H9 (cell line): ENCODE data around the gene CSTF1. TPM values are rescaled to one million over a fixed set of nuclear protein-coding genes. Genes with fewer than 3 reads are reported as not detected.

Source experiments
- DNase-seq: peaks from one replicate; pipeline ENCODE4 v3.0.0-alpha.2; 2017
- H2AFZ ChIP-seq: one replicate; pipeline ENCODE4 v1.6.1; 2013; ENCODE audit warnings: mild to moderate bottlenecking, low read length, control low read depth, moderate library complexity
- H2AK5ac ChIP-seq: 2 replicates; pipeline ENCODE4 v1.6.1; 2013; ENCODE audit warnings: low read length, control low read depth, mixed read lengths; ENCODE audit not compliant: insufficient read length
- H2BK120ac ChIP-seq: one replicate; pipeline ENCODE4 v1.6.1; 2013; ENCODE audit warnings: low read depth, mild to moderate bottlenecking, low read length, control low read depth, inconsistent platforms; ENCODE audit not compliant: poor library complexity, severe bottlenecking
- H2BK12ac ChIP-seq: 2 replicates; pipeline ENCODE4 v1.6.1; 2013; ENCODE audit warnings: low read length, control low read depth, mixed read lengths, low read depth; ENCODE audit not compliant: insufficient read length
- H2BK15ac ChIP-seq: 2 replicates; pipeline ENCODE4 v1.6.1; 2013; ENCODE audit warnings: low read depth, low read length, control low read depth
- H2BK20ac ChIP-seq: one replicate; pipeline ENCODE4 v1.6.1; 2013; ENCODE audit warnings: low read depth, mild to moderate bottlenecking, low read length, control low read depth, inconsistent platforms; ENCODE audit not compliant: poor library complexity, severe bottlenecking
- H2BK5ac ChIP-seq: 2 replicates; pipeline ENCODE4 v1.6.1; 2013; ENCODE audit warnings: low read length, control low read depth, mixed read lengths; ENCODE audit not compliant: insufficient read length
- H3K14ac ChIP-seq: 2 replicates; pipeline ENCODE4 v1.6.1; 2013; ENCODE audit warnings: low read length, control low read depth; ENCODE audit not compliant: insufficient read depth
- H3K18ac ChIP-seq: 2 replicates; pipeline ENCODE4 v1.6.1; 2013; ENCODE audit warnings: low read depth, mild to moderate bottlenecking, mixed read lengths, low read length, control low read depth; ENCODE audit not compliant: insufficient read length
- H3K23ac ChIP-seq: 2 replicates; pipeline ENCODE4 v1.6.1; 2013; ENCODE audit warnings: low read length, control low read depth, mixed read lengths, low read depth; ENCODE audit not compliant: insufficient read length
- H3K23me2 ChIP-seq: 2 replicates; pipeline ENCODE4 v1.6.1; 2013; ENCODE audit warnings: low read depth, mild to moderate bottlenecking, mixed read lengths, low read length, control low read depth; ENCODE audit not compliant: insufficient read length, poor library complexity, severe bottlenecking
- H3K27ac ChIP-seq: 2 replicates; pipeline ENCODE4 v1.5.1; 2013; ENCODE audit warnings: low read length, control low read depth, mixed read lengths, low read depth; ENCODE audit not compliant: insufficient read length
- H3K27me3 ChIP-seq: 2 replicates; pipeline ENCODE4 v1.6.1; 2013; ENCODE audit warnings: low read length, control low read depth, inconsistent platforms; ENCODE audit not compliant: insufficient read depth
- H3K4ac ChIP-seq: 2 replicates; pipeline ENCODE4 v1.6.1; 2013; ENCODE audit warnings: low read depth, mild to moderate bottlenecking, control low read depth, inconsistent platforms, low read length, moderate library complexity
- H3K4me1 ChIP-seq: 2 replicates; pipeline ENCODE4 v1.6.1; 2013; ENCODE audit warnings: low read length, control low read depth, inconsistent platforms; ENCODE audit not compliant: insufficient read depth
- H3K4me2 ChIP-seq: 2 replicates; pipeline ENCODE4 v1.6.1; 2013; ENCODE audit warnings: low read length, control low read depth, mixed read lengths; ENCODE audit not compliant: insufficient read length, insufficient read depth
- H3K56ac ChIP-seq: 2 replicates; pipeline ENCODE4 v1.6.1; 2013; ENCODE audit warnings: low read depth, mild to moderate bottlenecking, mixed read lengths, low read length, control low read depth; ENCODE audit not compliant: insufficient read length
- H3K79me1 ChIP-seq: 2 replicates; pipeline ENCODE4 v1.6.1; 2013; ENCODE audit warnings: low read depth, mild to moderate bottlenecking, moderate library complexity, low read length, control low read depth, inconsistent platforms; ENCODE audit not compliant: insufficient read depth, poor library complexity, severe bottlenecking
- H3K79me2 ChIP-seq: 2 replicates; pipeline ENCODE4 v1.6.1; 2013; ENCODE audit warnings: low read length, control low read depth, inconsistent platforms; ENCODE audit not compliant: insufficient read depth
- H3K9ac ChIP-seq: 2 replicates; pipeline ENCODE4 v1.6.1; 2013; ENCODE audit warnings: low read length, control low read depth, mixed read lengths; ENCODE audit not compliant: insufficient read length; ENCODE audit errors: extremely low read depth
- H3K9me3 ChIP-seq: one replicate; pipeline ENCODE4 v1.6.1; 2013; ENCODE audit warnings: low read depth, low read length, inconsistent platforms; ENCODE audit not compliant: control insufficient read depth
- H3T11ph ChIP-seq: one replicate; pipeline ENCODE4 v1.6.1; 2013; ENCODE audit warnings: mild to moderate bottlenecking, low read length, control low read depth, inconsistent platforms
- H4K20me1 ChIP-seq: one replicate; pipeline ENCODE4 v1.6.1; 2013; ENCODE audit not compliant: control insufficient read depth, insufficient read length, insufficient read depth
- H4K5ac ChIP-seq: 2 replicates; pipeline ENCODE4 v1.6.1; 2013; ENCODE audit warnings: low read depth, mild to moderate bottlenecking, mixed read lengths, low read length, control low read depth; ENCODE audit not compliant: insufficient read length
- H4K8ac ChIP-seq: replicated peaks from 2 replicates; pipeline ENCODE4 v1.6.1; 2013; ENCODE audit warnings: low read length, control low read depth, mixed read lengths, low read depth; ENCODE audit not compliant: insufficient read length
- H4K91ac ChIP-seq: 2 replicates; pipeline ENCODE4 v1.6.1; 2013; ENCODE audit warnings: low read depth, mild to moderate bottlenecking, moderate library complexity, mixed read lengths, low read length, control low read depth; ENCODE audit not compliant: insufficient read length
- H3K27ac Mint-ChIP-seq, 3 experiments: 2 replicates in 2 of 3; 3 replicates in 1 of 3; pipeline ENCODE4 v1.8.0; 2020 to 2021; ENCODE audit warnings: mixed read lengths in 3 of 3, mild to moderate bottlenecking in 1 of 3, moderate library complexity in 1 of 3
- H3K27me3 Mint-ChIP-seq: 2 replicates; pipeline ENCODE4 v1.8.0; 2021; ENCODE audit warnings: low read depth, mild to moderate bottlenecking, moderate library complexity, mixed read lengths
- H3K36me3 Mint-ChIP-seq, 3 experiments: 2 replicates in 2 of 3; 3 replicates in 1 of 3; pipeline ENCODE4 v1.8.0; 2020 to 2021; ENCODE audit warnings: low read depth in 3 of 3, mixed read lengths in 3 of 3; ENCODE audit not compliant: insufficient read depth in 1 of 3
- H3K4me1 Mint-ChIP-seq, 2 experiments: 2 replicates each; pipeline ENCODE4 v1.8.0; 2020; ENCODE audit warnings: mixed read lengths in 2 of 2
- H3K4me3 Mint-ChIP-seq, 2 experiments: 2 replicates in 1 of 2; 3 replicates in 1 of 2; pipeline ENCODE4 v1.8.0; 2020 to 2021; ENCODE audit warnings: mild to moderate bottlenecking in 2 of 2, mixed read lengths in 2 of 2, moderate library complexity in 1 of 2
- H3K9me3 Mint-ChIP-seq, 2 experiments: 2 replicates in 1 of 2; 3 replicates in 1 of 2; pipeline ENCODE4 v1.8.0; 2020; ENCODE audit warnings: mild to moderate bottlenecking in 2 of 2, mixed read lengths in 2 of 2, moderate library complexity in 1 of 2
- CTCF ChIP-seq: fragments of 200-600 bp; sonication (generic); conservative IDR thresholded peaks from 3 replicates; pipeline ENCODE4 v1.8.0; 2021; ENCODE audit warnings: antibody characterized with exemption, mild to moderate bottlenecking
- WGBS: extraction: QIAGEN DNeasy Blood & Tissue Kit; methylation state at CpG from one replicate; pipeline ENCODE4 v1.1.7; 2013; ENCODE audit warnings: missing lambda C conversion rate, low lambda C conversion rate, mixed read lengths; ENCODE audit not compliant: insufficient read length; ENCODE audit errors: extremely low coverage; 5-methylcytosine and 5-hydroxymethylcytosine counted together
- total RNA-seq: library from RNA; stranded (reverse); gene quantifications from 2 replicates; pipeline ENCODE4 v1.2.1, GENCODE V29; 2021

CSTF1 gene
- total RNA-seq, 1 experiment from 2014 or later, result 72.9 TPM

- H3K56ac ChIP-seq, result no peak overlapping the region
- H3K4me1 Mint-ChIP-seq, result no peaks in the 10 kb centered on the region
- H3K4ac ChIP-seq, result no peak overlapping the region
- no peak overlapping the region for H2BK15ac ChIP-seq
- no peak overlapping the region for H2AFZ ChIP-seq
- no peak overlapping the region for H3T11ph ChIP-seq
- H3K27me3 ChIP-seq, result peaks cover 2% of the 10 kb centered on the region; the same call in 1 of the 2 replicates
- no peak overlapping the region for H3K27ac ChIP-seq
- no peaks in the 10 kb centered on the region for H3K36me3 Mint-ChIP-seq
- H4K5ac ChIP-seq, result no peak overlapping the region
- H2BK120ac ChIP-seq, result no peak overlapping the region
- H4K20me1 ChIP-seq, result no peaks in the 10 kb centered on the region
- no peak overlapping the region for H2AK5ac ChIP-seq
- H3K79me2 ChIP-seq, result no peaks in the 10 kb centered on the region
- H3K4me3 Mint-ChIP-seq, result no peak overlapping the region
- WGBS, result no CpG with 5 or more reads among the region's 5 CpGs
- H3K23ac ChIP-seq, result no peak overlapping the region
- H3K4me2 ChIP-seq, result no peak overlapping the region
- H3K9ac ChIP-seq, result no peak overlapping the region
- H3K9me3 ChIP-seq, result no peaks in the 10 kb centered on the region
- no peaks in the 10 kb centered on the region for H3K79me1 ChIP-seq
- H3K27me3 Mint-ChIP-seq, result peaks cover 61% of the 10 kb centered on the region
- H3K23me2 ChIP-seq, result no peaks in the 10 kb centered on the region
- TF ChIP-seq CTCF, result no peak
- H3K14ac ChIP-seq, result no peak overlapping the region
- H3K4me1 ChIP-seq, result no peaks in the 10 kb centered on the region
- H2BK5ac ChIP-seq, result no peak overlapping the region
- H4K8ac ChIP-seq, result no peak overlapping the region
- no peak overlapping the region for H4K91ac ChIP-seq
- no peaks in the 10 kb centered on the region for H3K9me3 Mint-ChIP-seq
- peak overlapping the region in 1 of 3 experiments; percentile 59; a peak in 1 of 7 replicates for H3K27ac Mint-ChIP-seq
- no peak for DNase-seq
- H2BK20ac ChIP-seq, result no peak overlapping the region
- no peak overlapping the region for H2BK12ac ChIP-seq
- no peak overlapping the region for H3K18ac ChIP-seq
Observed at GRCh38 chr20:56428410-56428809, 36.0 kb downstream of the CSTF1 start.
